ENCODE data around the gene CCDC24. TPM values are rescaled to one million over a fixed set of nuclear protein-coding genes. Genes with fewer than 3 reads are reported as not detected.

The CCDC24 gene
- total RNA-seq, 2 donors from 2014 or later: 6.7 to 21.1 TPM

DNA sequence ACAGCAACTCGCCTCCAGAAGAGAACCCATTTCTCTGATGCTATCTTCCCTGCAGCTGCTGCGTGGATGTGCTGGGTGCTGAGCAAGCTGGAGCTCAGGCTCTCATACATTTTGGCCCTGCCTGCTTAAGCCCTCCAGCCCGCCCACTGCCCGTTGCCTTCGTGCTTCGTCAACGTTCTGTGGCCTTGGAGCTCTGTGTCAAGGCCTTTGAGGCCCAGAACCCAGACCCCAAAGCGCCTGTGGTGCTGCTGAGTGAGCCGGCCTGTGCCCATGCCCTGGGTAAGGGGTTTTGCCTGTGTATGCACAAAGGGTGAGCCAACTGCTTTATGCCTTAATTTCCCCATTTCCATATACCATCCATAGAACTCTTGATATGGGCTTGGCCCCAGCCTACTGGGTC is 20.5 kb upstream of the CCDC24 start:
- DNase-seq: no peak
- TF ChIP-seq, protein P1, sequence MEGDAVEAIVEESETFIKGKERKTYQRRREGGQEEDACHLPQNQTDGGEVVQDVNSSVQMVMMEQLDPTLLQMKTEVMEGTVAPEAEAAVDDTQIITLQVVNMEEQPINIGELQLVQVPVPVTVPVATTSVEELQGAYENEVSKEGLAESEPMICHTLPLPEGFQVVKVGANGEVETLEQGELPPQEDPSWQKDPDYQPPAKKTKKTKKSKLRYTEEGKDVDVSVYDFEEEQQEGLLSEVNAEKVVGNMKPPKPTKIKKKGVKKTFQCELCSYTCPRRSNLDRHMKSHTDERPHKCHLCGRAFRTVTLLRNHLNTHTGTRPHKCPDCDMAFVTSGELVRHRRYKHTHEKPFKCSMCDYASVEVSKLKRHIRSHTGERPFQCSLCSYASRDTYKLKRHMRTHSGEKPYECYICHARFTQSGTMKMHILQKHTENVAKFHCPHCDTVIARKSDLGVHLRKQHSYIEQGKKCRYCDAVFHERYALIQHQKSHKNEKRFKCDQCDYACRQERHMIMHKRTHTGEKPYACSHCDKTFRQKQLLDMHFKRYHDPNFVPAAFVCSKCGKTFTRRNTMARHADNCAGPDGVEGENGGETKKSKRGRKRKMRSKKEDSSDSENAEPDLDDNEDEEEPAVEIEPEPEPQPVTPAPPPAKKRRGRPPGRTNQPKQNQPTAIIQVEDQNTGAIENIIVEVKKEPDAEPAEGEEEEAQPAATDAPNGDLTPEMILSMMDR (IDR thresholded peaks at IDR 0.05): no peak
- TF ChIP-seq POLR2A (IDR thresholded peaks at IDR 0.05): no peak
- Histone ChIP-seq H3K9me3 (no peaks in the 10 kb centered on the region), H3K27ac (no peak overlapping the region), H3K4me3 (no peak overlapping the region), H3K4me1 (peaks cover 32% of the 10 kb centered on the region), H3K36me3 (replicated peaks in 1 of 2; ENCODE audit: insufficient read depth in 1 of 2, low read depth in 2 of 2) (no peaks in the 10 kb centered on the region), H3K27me3 (no peaks in the 10 kb centered on the region)
- 57 to 63% methylated on average over 8 to 9 of the region's 9 CpGs for WGBS, 2 donors
- intact Hi-C loops (cut with DNase I): no loop called here
- no peak for ATAC-seq

DNA sequence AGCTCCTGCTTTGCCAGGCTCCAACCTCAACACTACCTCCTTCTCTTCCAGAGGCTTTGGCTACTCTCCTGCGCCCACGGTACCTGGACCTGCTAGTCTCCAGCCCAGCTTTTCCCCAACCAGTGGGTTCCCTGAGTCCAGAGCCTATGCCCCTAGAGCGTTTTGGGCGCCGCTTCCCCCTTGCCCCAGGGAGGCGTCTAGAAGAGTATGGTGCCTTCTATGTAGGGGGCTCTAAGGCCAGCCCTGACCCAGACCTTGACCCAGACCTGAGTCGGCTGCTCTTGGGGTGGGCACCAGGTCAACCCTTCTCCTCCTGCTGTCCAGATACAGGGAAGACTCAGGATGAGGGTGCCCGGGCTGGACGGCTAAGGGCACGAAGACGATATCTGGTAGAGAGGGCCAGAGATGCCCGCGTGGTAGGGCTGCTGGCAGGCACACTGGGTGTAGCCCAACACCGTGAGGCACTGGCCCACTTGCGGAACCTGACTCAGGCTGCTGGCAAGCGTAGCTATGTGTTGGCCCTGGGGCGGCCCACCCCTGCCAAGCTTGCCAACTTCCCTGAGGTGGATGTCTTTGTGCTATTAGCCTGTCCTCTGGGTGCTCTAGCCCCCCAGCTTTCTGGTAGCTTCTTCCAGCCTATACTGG is 19.9 kb upstream of the CCDC24 start:
- no peaks in the 10 kb centered on the region for H3K36me3 ChIP-seq (replicated peaks in 1 of 2; ENCODE audit: insufficient read depth in 1 of 2, low read depth in 2 of 2)
- H3K9me3 ChIP-seq: no peaks in the 10 kb centered on the region
- intact Hi-C loops (cut with DNase I): no loop called here
- H3K27ac ChIP-seq: no peak overlapping the region
- 92 to 93% methylated on average over 11 to 17 of the region's 17 CpGs for WGBS, 2 donors
- no peak for DNase-seq
- no peak for TF ChIP-seq POLR2A (IDR thresholded peaks at IDR 0.05)
- TF ChIP-seq, protein P1 (IDR thresholded peaks at IDR 0.05): no peak
- peaks cover 37% of the 10 kb centered on the region for H3K4me1 ChIP-seq
- ATAC-seq: no peak
- no peak overlapping the region for H3K4me3 ChIP-seq
- no peaks in the 10 kb centered on the region for H3K27me3 ChIP-seq

DNA sequence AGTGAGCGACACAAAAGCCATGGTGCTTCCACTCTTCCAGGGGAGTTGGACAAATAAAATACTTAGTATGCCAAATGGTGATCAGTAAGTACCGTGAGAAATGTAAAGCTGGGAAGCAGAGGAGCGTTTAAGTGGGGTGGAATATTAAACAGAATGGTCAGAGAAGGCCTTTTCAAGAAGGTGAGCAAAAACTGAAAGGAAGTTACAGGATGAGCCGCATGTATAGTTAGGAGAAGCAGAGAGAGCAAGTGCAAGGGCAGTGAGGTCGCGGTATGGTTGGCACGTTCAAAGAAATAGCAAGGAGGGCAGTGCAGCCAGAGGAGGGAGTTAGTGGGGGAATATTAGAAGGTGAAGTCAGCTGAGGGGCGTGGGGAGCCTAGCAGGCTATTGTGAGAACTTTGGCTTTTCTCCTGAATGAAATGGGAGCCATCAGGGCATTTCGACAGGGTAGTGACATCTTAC is 17.4 kb upstream of the CCDC24 start:
- no peaks in the 10 kb centered on the region for H3K9me3 ChIP-seq
- H3K4me3 ChIP-seq: peak overlapping the region; percentile 22 to 90
- H3K4me1 ChIP-seq: peaks cover 61% of the 10 kb centered on the region
- H3K36me3 ChIP-seq (replicated peaks in 1 of 2; ENCODE audit: insufficient read depth in 1 of 2, low read depth in 2 of 2): peaks cover 0 to 4% of the 10 kb centered on the region in 2 donors
- ATAC-seq (no peak), DNase-seq (no peak)
- TF ChIP-seq, protein P1 (IDR thresholded peaks at IDR 0.05): no peak
- TF ChIP-seq POLR2A (IDR thresholded peaks at IDR 0.05): no peak
- H3K27me3 ChIP-seq: no peaks in the 10 kb centered on the region
- intact Hi-C loops (cut with DNase I): no loop called here
- peak overlapping the region; percentile 88 to 98 (median 94) for H3K27ac ChIP-seq
- WGBS, 2 donors: 22 to 23% methylated on average over 9 of the region's 9 CpGs

DNA sequence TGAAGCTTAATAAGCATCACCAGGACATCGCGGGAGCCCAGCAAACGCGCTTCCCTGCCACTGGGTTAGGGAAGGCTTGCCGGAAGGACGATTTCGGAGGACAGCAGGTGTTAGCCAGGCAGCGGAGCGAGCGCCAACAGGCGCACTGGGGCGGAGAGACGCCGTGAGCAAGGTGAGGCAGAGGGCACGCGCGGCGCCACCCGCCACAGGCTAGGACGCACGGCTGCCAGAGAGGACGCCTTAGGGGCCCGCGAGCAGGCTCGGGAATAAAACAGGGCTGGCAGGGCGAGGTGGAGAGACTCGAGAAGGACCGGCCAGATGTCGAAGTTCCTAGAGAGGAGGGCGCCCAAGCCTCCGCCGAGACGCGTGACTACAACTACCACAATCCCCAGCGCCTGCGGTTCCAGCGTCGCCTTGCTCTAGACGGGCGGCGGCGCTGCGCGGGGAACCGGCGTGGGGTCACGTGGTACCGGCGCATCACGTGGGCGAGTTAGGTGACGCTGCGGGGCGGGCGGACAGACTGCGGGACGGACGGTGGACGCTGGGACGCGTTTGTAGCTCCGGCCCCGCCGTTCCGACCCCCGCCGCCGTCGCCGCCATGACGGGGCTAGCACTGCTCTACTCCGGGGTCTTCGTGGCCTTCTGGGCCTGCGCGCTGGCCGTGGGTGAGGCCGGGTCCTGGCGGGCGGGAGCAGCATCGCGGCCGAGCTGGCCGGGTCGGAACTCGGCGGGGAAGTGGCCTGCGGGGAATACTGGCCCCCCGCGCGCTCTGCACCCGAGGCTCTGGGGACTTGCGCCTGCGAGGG is 16.8 kb upstream of the CCDC24 start, which contains the start of gene ATP6V0B:
Gene ATP6V0B (plus strand): TSS at position 518 of the 806 bp plus-strand sequence. CDS start 81 bp downstream, at position 599.
- peak; percentile 82 for ATAC-seq
- intact Hi-C loops (cut with DNase I): no loop called here
- peaks cover 0 to 4% of the 10 kb centered on the region in 2 donors for H3K36me3 ChIP-seq (replicated peaks in 1 of 2; ENCODE audit: insufficient read depth in 1 of 2, low read depth in 2 of 2)
- H3K9me3 ChIP-seq: no peaks in the 10 kb centered on the region
- peak within 1 kb of the TSS; percentile 71 to 90 for H3K4me3 ChIP-seq
- H3K4me1 ChIP-seq: peaks cover 57% of the 10 kb centered on the region
- H3K27ac ChIP-seq: peak within 1 kb of the TSS; percentile 88 to 98 (median 94)
- no peaks in the 10 kb centered on the region for H3K27me3 ChIP-seq
- TF ChIP-seq, protein P1 (IDR thresholded peaks at IDR 0.05): peak in 5 of 7 experiments; percentile 11 to 46 (median 37)
- TF ChIP-seq POLR2A (IDR thresholded peaks at IDR 0.05): peak; percentile 83 to 93 (median 88)
- DNase-seq: peak; percentile 96 to 98 (median 97)
- 0 to 1% methylated on average over 14 to 88 of the region's 93 CpGs for WGBS, 2 donors
